RCC 7860 (cell line): Measurements from ENCODE around the gene TMTC3.

Experiments used
- DNase-seq: peaks from one replicate; pipeline ENCODE4 v3.0.0-alpha.2; 2015; ENCODE audit warnings: low spot score
- FAIRE-seq: peaks from 2 replicates; lab custom pipeline; 2012; peaks lifted over from hg19 to GRCh38; lab: Jason Lieb, UNC

Gene TMTC3

DNA sequence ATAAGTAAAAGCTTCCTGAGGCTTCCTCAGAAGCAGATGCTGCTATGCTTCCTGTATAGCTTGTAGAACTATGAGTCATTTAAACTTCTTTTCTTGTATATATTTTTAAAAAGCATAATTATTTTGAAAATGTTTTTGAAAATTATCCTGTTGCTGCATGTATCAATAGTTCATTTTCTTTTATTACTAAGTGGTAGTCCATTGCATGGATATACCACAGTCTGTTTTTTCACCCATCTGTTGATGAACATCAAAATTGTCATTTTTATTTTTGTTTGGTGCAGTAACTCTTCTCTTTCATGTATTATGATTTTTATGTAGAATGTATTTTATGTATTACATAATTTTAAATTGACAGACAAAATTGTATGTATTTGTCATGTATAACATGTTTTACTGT lies 81.4 kb downstream of the TMTC3 start:
- DNase-seq, result no peak

DNA sequence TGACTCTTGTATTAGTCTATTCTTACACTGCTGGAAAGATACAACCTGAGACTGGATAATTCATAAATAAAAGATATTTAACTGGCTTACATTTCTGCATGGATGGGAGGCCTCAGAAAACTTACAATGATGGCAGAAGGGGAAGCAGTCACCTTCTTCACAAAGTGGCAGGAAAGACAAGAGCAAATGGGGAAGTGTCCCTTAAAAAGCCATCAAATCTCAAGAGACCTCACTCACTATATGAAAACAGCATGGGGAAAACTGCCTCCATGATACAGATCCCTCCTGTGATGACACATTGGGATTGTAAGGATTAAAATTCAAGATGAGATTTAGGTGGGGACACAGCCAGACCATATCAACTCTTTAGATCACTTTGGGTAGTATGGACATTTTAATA lies 83.7 kb downstream of the TMTC3 start:
- FAIRE-seq (no peak), DNase-seq (no peak)

More for the DNA sequence above, 81.4 kb downstream of the TMTC3 start:
- no peak for FAIRE-seq

DNA sequence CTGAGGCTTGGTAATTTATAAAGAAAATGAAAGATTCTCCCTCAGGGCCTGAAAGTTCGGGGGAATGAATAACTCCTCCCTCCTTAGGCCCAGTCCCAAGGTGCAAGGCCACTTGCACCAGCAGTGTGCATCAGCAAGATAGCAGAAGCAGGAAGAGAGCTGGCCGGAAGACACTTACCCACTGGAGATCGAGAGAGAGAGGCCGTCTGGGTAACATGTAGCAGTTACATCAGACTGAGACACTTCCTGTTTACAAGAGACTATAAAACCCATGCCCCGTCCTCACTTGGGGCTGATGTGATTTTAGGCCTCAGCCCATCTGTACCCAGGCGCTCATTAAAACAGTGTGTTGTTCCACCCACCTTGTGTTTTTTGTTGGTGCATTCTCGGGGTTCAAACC lies 85.2 kb downstream of the TMTC3 start:
- FAIRE-seq (no peak), DNase-seq (no peak)

DNA sequence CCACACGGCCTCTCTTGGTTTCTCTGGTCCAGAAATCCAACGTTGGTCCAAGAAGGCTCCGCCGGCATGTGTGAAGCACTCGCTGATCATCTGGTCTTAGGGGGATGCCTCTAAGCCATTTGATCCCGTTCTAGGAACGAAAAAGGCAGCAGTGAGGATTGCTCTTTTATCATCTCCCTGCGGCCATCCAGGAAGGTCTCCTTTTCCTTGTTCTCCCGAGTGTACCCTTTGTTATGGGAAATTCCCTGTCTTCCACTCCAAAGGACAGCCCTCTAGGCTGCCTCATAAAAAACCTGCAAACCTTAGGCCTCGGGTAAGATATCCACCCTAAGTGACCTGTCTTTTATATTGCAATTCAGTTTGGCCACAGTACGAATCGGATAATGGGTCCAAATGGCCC lies 85.8 kb downstream of the TMTC3 start:
- FAIRE-seq (no peak), DNase-seq (no peak)

DNA sequence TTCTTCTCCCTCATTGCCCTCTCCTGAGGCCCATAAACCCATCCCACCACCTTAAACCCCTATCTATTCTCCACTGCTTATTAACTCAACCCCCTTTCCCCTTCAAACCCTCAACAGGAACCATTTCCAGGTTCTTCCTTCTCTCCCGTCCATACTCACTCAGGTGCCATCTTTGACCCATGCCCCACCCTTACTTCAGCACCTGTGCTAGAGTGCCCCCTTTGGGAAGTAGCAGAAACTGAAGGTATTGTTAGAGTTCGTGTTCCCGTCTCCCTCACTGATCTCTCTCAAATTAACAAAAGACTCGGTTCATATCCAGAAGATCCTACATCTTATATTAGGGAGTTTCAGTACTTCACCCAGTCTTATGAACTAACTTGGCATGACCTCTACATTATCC lies 86.6 kb downstream of the TMTC3 start:
- no peak for FAIRE-seq
- no peak for DNase-seq

DNA sequence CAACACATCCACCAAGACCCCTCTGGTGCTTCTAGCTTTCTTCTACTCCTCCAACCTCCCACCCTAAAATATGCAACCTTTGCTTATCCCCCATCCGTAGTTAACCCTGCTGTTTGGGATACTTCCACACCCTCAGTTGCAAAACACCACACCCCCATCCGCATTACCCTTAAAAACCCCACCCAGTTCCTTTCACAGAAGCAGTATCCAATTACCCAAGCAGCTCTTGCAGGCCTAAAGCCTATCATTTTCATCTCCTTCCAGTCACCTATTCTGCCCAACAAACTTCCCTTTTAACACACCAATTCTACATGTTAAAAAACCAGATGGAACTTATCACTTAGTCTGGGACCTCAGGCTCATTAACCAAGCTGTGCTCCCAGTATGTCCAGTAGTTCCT lies 88.2 kb downstream of the TMTC3 start:
- DNase-seq (no peak), FAIRE-seq (no peak)

DNA sequence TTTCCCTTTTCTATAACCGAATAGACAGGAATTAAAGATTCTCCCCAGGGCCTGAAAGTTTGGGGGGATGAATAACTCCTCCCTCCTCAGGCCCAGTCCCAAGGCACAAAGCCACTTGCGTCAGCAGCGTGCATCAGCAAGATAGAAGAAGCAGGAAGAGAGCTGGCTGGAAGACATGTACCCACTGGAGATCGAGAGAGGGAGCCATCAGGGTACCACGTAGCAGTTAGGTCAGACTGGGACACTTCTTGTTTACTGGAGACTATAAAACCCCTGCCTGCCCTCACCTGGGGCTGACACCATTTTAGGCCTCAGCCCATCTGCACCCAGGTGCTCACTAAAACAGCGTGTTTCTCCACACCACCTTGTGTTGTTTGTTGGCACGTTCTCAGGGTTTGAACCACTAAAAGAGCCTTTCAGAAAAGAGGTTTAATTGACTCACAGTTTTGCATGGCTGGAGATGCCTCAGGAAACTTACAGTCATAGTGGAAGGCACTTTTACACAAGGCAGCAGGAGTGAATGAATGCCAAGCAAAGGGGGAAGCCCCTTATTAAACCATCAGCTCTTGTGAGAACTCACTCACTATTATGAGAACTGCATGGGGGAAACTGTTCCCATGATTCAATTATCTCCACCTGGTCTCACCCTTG lies 93.2 kb downstream of the TMTC3 start:
- DNase-seq (no peak), FAIRE-seq (no peak)

DNA sequence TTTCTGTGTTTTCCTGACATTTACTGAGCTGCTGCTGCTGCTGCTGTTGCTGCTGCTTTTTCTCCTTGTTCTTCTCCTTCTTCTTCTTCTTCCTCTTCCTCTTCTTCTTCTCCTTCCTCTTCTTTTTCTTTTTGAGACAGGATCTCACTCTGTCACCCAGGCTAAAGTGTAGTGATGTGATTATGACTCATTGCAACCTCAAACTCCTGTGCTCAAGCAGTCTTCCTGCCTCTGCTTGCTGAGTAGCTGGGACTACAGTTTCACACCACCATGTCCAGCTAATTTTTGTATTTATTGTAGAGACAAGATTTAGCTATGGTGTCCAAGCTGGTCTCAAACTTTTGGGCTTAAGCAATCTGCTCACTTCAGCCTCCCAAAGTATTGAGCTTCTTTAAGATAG lies 95.8 kb downstream of the TMTC3 start:
- DNase-seq (peak; percentile 81), FAIRE-seq (peak; percentile 86)

DNA sequence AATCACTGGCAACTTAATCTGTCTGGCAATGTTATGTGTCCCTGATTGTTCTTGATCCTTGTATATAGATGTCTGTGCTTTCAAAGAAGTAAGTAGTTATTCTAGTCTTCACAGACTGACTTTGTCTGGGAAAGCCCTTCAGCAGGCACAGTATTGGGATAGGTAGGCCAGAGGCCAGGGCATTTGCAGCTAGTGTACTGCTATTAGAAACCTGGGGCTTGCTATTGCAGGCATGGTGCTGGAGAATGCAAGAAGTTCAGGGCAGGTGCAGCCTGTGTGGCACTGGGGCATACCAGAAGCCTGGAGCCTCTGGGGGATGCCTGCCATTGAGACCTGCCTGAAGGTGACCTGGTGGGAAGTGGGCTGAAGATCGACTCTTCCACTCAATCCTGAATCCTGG lies 96.3 kb downstream of the TMTC3 start:
- no peak for DNase-seq
- no peak for FAIRE-seq

DNA sequence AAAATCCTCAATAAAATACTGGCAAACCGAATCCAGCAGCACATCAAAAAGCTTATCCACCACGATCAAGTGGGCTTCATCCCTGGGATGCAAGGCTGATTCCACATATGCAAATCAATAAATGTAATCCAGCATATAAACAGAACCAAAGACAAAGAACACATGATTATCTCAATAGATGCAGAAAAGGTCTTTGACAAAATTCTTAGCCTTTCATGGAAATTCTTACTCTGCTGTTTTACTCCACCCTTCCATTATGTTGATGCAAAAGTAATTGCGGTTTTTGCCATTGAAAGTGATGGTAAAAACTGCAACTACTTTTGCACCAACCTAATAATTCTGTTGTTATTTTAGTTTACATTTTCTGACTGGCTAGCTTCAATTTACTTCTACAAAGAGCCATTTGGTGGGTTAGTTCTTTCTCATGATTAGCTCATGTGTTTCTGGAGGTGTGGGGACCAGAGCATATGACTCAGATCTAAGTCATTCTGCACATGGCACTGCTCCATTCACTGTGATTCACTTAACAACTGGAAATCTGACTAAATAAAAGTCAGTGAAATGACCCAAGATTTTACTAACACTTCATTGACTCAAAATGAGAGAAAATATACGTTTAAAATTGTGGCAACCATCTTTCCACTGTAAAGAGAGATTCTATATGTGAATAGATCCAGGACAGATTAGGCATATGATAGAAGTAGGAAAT lies 99.9 kb downstream of the TMTC3 start:
- FAIRE-seq (peak; percentile 97), DNase-seq (peak; percentile 92)

DNA sequence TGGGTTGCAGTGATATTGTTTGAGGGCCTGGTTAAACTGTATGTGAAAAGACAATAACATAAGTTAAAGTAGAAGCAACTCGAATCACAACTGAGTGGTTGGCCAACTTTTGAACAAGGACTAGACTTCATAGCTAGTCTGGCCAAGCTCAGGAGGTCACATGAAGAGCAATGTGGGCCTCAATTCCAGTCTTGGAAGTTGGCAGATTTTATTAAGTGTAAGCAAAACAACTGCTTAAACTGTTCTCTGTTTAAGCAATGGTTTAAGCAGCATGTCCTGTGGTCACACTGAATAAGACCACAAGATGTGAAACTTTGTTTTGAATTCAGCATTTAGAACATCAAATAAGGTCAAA lies 100.4 kb downstream of the TMTC3 start:
- DNase-seq, result no peak
- no peak for FAIRE-seq

DNA sequence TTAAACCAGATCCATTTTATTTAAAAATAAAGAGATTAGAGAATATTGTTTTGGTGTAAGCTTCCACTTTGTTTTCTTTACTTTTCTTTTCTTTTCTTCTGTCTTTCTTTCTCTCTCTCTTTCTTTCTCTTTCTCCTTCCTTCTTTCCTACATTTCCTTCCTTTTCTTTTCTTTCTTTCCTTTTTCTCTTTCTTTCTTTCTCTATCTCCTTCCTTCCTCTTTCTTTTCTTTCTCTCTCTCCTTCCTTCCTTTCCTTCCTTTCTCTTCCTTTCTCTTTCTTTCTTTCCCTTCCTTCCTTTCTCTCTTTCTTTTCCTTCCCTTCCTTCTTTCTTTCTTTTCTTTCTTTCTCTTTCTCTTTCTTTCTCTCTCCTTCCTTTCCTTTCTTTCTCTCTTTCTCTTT lies 100.8 kb downstream of the TMTC3 start:
- FAIRE-seq (no peak), DNase-seq (no peak)

DNA sequence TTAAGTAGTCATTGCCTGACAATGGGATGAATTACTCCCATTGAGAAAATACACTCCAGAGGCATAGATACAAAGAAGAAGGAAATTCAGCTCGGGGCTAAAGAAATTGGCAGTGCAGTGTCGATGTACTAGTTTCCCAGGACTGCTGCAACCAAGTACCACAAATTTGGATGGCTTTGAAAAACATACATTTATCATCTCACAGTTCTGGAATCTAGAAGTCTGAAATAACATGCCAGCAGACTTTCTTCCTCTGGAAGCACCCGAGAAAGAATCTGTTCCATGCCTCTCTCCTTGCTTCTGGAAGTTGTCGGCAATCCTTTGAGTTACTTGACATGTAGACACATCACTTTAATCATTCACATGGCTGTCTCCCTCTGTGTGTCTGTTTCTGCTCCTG lies 101.9 kb downstream of the TMTC3 start:
- DNase-seq (no peak), FAIRE-seq (no peak)

DNA sequence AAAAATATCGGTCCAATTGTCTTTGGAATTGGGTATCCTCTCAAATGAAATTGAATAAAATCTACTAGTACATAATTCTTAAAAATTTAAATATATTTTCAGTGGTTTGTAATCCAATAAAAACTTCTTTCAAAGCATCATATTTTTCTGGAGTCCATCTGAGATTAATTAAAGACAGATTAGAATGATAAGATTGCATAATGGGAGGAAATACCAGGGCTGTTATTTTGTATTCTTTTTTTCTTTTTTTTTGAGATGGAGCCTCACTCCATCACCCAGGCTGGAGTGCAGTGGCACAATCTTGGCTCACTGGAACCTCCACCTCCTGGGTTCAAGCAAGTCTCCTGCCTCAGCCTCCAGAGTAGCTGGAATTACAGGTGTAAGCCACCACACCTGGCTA lies 103.8 kb downstream of the TMTC3 start:
- no peak for FAIRE-seq

DNA sequence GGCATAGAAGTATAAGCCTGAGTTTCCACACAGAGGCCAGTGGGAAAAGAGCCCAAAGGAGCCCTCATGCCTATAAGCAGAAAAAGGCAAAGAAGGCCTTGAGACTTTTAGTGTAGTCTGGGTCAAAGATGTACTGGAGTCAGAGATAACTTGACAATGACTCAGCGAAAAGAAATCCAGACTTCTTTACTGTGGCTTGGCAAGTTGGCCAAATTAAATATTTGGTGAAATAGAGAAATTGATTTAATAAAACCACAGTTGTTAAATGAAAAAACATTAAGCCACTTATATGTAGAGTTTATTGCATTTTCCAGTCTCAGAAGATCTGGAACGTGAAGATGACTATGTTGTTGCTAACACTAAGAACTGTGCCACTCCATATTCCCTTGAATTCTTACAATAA lies 105.1 kb downstream of the TMTC3 start:
- FAIRE-seq, result peak; percentile 97

More for the DNA sequence above, 103.8 kb downstream of the TMTC3 start:
- DNase-seq, result no peak

DNA sequence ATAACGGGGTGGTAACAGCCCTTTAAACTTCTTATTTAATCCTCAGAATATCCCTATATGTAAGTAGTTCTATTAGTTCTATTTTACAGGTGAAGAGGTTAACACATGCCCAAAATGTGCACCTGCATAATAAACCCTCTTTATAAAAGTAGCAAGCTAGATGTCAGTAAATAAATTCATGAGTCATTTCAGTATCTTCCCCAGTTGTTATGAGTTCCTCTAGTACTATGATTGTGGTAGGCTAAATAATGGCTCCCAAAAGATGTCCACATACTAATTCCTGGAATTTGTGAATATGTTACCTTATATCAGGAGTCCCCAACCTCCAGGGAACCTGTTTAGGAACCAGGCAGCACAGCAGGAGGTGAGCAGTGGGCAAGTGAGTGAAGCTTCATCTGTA lies 106.5 kb downstream of the TMTC3 start:
- FAIRE-seq (no peak), DNase-seq (no peak)

More for the DNA sequence above, 105.1 kb downstream of the TMTC3 start:
- DNase-seq, result peak; percentile 90
